B cell (primary cell): Measurements from ENCODE around the gene DBR1.

Source experiments
- CTCF ChIP-seq: fragments of 200-600 bp; IDR thresholded peaks from one replicate; pipeline ENCODE4 v1.8.0; 2022; ENCODE audit warnings: antibody characterized with exemption, mild to moderate bottlenecking
- EZH2 ChIP-seq: IDR thresholded peaks from 2 replicates; pipeline ENCODE4 v1.6.1; 2012; ENCODE audit warnings: borderline replicate concordance, low read depth, mild to moderate bottlenecking, moderate library complexity, low read length; ENCODE audit not compliant: insufficient read depth, poor library complexity, severe bottlenecking

- TF ChIP-seq EZH2 (no peak), CTCF (no peak)
These were observed 28.4 kb upstream of the DBR1 start for GRCh38 chr3:138202945-138203701.
